DOHH2 (cell line): ENCODE results near the gene ANTXR2.

Experiments used
- H3F3A ChIP-seq: fragments of 200-600 bp; sonication (generic), shearing (Covaris generic); 2 replicates; pipeline ENCODE4 v1.6.0; 2016; ENCODE audit warnings: antibody characterized with exemption, mild to moderate bottlenecking; ENCODE audit not compliant: control insufficient read depth, insufficient read depth
- H3K27ac ChIP-seq: fragments of 200-600 bp; sonication (generic); 2 replicates; pipeline ENCODE4 v1.5.1; 2014; ENCODE audit warnings: low read depth, mild to moderate bottlenecking, low read length, moderate library complexity
- H3K27me3 ChIP-seq: fragments of 200-600 bp; sonication (generic); 2 replicates; pipeline ENCODE4 v1.6.1; 2014; ENCODE audit warnings: mild to moderate bottlenecking, low read length, mixed read lengths; ENCODE audit not compliant: control insufficient read depth
- H3K36me3 ChIP-seq: fragments of 200-600 bp; sonication (generic); 2 replicates; pipeline ENCODE4 v1.6.1; 2014; ENCODE audit warnings: mild to moderate bottlenecking, low read length, moderate library complexity, mixed read lengths; ENCODE audit not compliant: control insufficient read depth
- H3K4me1 ChIP-seq: fragments of 200-600 bp; sonication (generic); 2 replicates; pipeline ENCODE4 v1.6.1; 2014; ENCODE audit warnings: mild to moderate bottlenecking, low read length, mixed read lengths; ENCODE audit not compliant: control insufficient read depth
- H3K4me2 ChIP-seq: fragments of 200-600 bp; sonication (generic); 2 replicates; pipeline ENCODE4 v1.6.0; 2014; ENCODE audit warnings: mild to moderate bottlenecking, low read length, moderate library complexity
- H3K4me3 ChIP-seq: fragments of 200-600 bp; sonication (generic); 2 replicates; pipeline ENCODE4 v1.5.1; 2014; ENCODE audit warnings: mild to moderate bottlenecking, low read length, mixed read lengths
- H3K79me2 ChIP-seq: fragments of 200-600 bp; sonication (generic); 2 replicates; pipeline ENCODE4 v1.6.1; 2014; ENCODE audit warnings: mild to moderate bottlenecking, low read length, mixed read lengths; ENCODE audit not compliant: control insufficient read depth
- H3K9me2 ChIP-seq: fragments of 200-600 bp; sonication (generic); replicated peaks from 2 replicates; pipeline ENCODE4 v1.6.1; 2014; ENCODE audit warnings: mild to moderate bottlenecking, low read length, mixed read lengths; ENCODE audit not compliant: control insufficient read depth
- H3K9me3 ChIP-seq: fragments of 200-600 bp; sonication (generic); 2 replicates; pipeline ENCODE4 v1.6.1; 2014; ENCODE audit warnings: antibody characterized with exemption, low read length, mixed read lengths; ENCODE audit not compliant: control insufficient read depth, insufficient read depth
- H4K20me1 ChIP-seq: fragments of 200-600 bp; sonication (generic); 2 replicates; pipeline ENCODE4 v1.6.0; 2014; ENCODE audit warnings: low read depth, mild to moderate bottlenecking, antibody characterized with exemption, low read length, moderate library complexity; ENCODE audit not compliant: control insufficient read depth, insufficient read depth
- CTCF ChIP-seq: fragments of 200-600 bp; sonication (generic); IDR thresholded peaks from one replicate; pipeline ENCODE4 v1.5.1; 2014; ENCODE audit warnings: antibody characterized with exemption, mild to moderate bottlenecking, low read depth, low read length; ENCODE audit not compliant: poor library complexity, severe bottlenecking
- EZH2phosphoT487 ChIP-seq: fragments of 200-600 bp; sonication (generic); IDR thresholded peaks from 2 replicates; pipeline ENCODE4 v1.6.1; 2017; ENCODE audit warnings: borderline replicate concordance, mild to moderate bottlenecking, antibody characterized with exemption, low read length, moderate library complexity, mixed read lengths

Gene ANTXR2

GRCh38 chr4:79862821-79863220 lies 210.2 kb downstream of the ANTXR2 start:
- no peak for TF ChIP-seq CTCF
- TF ChIP-seq EZH2phosphoT487: no peak
- Histone ChIP-seq H3K27ac (no peak overlapping the region), H3K27me3 (no peaks in the 10 kb centered on the region), H3K4me2 (no peak overlapping the region), H3K79me2 (no peaks in the 10 kb centered on the region), H4K20me1 (no peaks in the 10 kb centered on the region), H3K4me1 (no peaks in the 10 kb centered on the region), H3K4me3 (no peak overlapping the region), H3K9me3 (no peaks in the 10 kb centered on the region), H3K9me2 (no peaks in the 10 kb centered on the region), H3K36me3 (no peaks in the 10 kb centered on the region), H3F3A (no peaks in the 10 kb centered on the region)

- H3K27me3 ChIP-seq: no peaks in the 10 kb centered on the region
- no peaks in the 10 kb centered on the region for H3K9me2 ChIP-seq
- H3F3A ChIP-seq: no peaks in the 10 kb centered on the region
- H3K79me2 ChIP-seq: no peaks in the 10 kb centered on the region
- no peak overlapping the region for H3K4me2 ChIP-seq
- TF ChIP-seq CTCF (no peak), EZH2phosphoT487 (no peak)
- H3K4me3 ChIP-seq: no peak overlapping the region
- no peak overlapping the region for H3K27ac ChIP-seq
- H3K36me3 ChIP-seq: no peaks in the 10 kb centered on the region
- no peaks in the 10 kb centered on the region for H4K20me1 ChIP-seq
- H3K9me3 ChIP-seq: no peaks in the 10 kb centered on the region
- no peaks in the 10 kb centered on the region for H3K4me1 ChIP-seq
Measured at GRCh38 chr4:79857811-79858210, 215.2 kb downstream of the ANTXR2 start.

- H4K20me1 ChIP-seq: no peaks in the 10 kb centered on the region
- H3K4me3 ChIP-seq: no peak overlapping the region
- H3K4me1 ChIP-seq: no peaks in the 10 kb centered on the region
- H3K27me3 ChIP-seq: no peaks in the 10 kb centered on the region
- H3K27ac ChIP-seq: no peak overlapping the region
- no peak for TF ChIP-seq CTCF
- H3F3A ChIP-seq: no peaks in the 10 kb centered on the region
- H3K79me2 ChIP-seq: no peaks in the 10 kb centered on the region
- no peaks in the 10 kb centered on the region for H3K9me3 ChIP-seq
- H3K36me3 ChIP-seq: no peaks in the 10 kb centered on the region
- no peaks in the 10 kb centered on the region for H3K9me2 ChIP-seq
- no peak overlapping the region for H3K4me2 ChIP-seq
Measured at GRCh38 chr4:79856196-79856595, 216.8 kb downstream of the ANTXR2 start.
